ENCODE results near the gene ARL8B.

- TF ChIP-seq POLR2A (IDR thresholded peaks at IDR 0.05; ENCODE audit: low read depth, low read length): peak; percentile 56
- no peak for TF ChIP-seq TAF1 (IDR thresholded peaks at IDR 0.05; ENCODE audit: borderline replicate concordance, low read depth, low read length)
- TF ChIP-seq POLR2AphosphoS5 (IDR thresholded peaks at IDR 0.05; ENCODE audit: low read depth, low read length): peak; percentile 37; the same call in 1 of the 2 replicates
These were observed 64.2 kb downstream of the ARL8B start for GRCh38 chr3:5186089-5186857.
